HG02763 (cell line): Measurements from ENCODE around the gene ARL3.
"Not testable (repeated sequence)": the region's sequence is repeated elsewhere in the genome, so short reads cannot be mapped to it uniquely, and the experiment has no call there.

Experiments
- ATAC-seq: cut with Tn5 transposase; IDR thresholded peaks from one replicate; pipeline ENCODE4 v1.9.1; 2021; ENCODE audit warnings: mild to moderate bottlenecking, moderate library complexity; ENCODE audit not compliant: unreplicated experiment

Gene ARL3

GRCh38 chr10:102738692-102739121 lies 24.5 kb upstream of the ARL3 start:
- no peak for ATAC-seq

- ATAC-seq = no peak
Observed at GRCh38 chr10:102735065-102735562, 20.9 kb upstream of the ARL3 start.

- ATAC-seq = no peak
Observed at GRCh38 chr10:102732661-102733060, 18.5 kb upstream of the ARL3 start.

GRCh38 chr10:102731222-102731800 lies 17.1 kb upstream of the ARL3 start:
- no peak for ATAC-seq

- ATAC-seq = no peak
Observed at GRCh38 chr10:102729029-102730026, 15.1 kb upstream of the ARL3 start.

GRCh38 chr10:102727037-102727818 lies 13.0 kb upstream of the ARL3 start:
- ATAC-seq = no peak

GRCh38 chr10:102726274-102726673 lies 12.1 kb upstream of the ARL3 start:
- no peak for ATAC-seq

GRCh38 chr10:102723989-102724388 lies 9.8 kb upstream of the ARL3 start:
- no peak for ATAC-seq

- ATAC-seq = no peak
Observed at GRCh38 chr10:102721954-102722353, 7.8 kb upstream of the ARL3 start.

GRCh38 chr10:102720775-102721301 lies 6.6 kb upstream of the ARL3 start:
- no peak for ATAC-seq

- ATAC-seq = no peak
Observed at GRCh38 chr10:102720337-102720736, 6.1 kb upstream of the ARL3 start.

GRCh38 chr10:102718220-102718619 lies 4.0 kb upstream of the ARL3 start:
- ATAC-seq = no peak

- ATAC-seq = not testable (repeated sequence)
Observed at GRCh38 chr10:102716900-102717565, 2.8 kb upstream of the ARL3 start.

- no peak for ATAC-seq
Observed at GRCh38 chr10:102715880-102716279, 1.7 kb upstream of the ARL3 start.

- peak; percentile 0 for ATAC-seq
Observed at GRCh38 chr10:102714621-102715455, 641 bp upstream of the ARL3 start, which contains the start of gene SFXN2. SFXN2 (plus strand) TSS chr10:102714636; CDS start chr10:102726637, 12,001 bp downstream.

- ATAC-seq = peak; percentile 32
Observed at GRCh38 chr10:102713539-102713813, 721 bp downstream of the ARL3 start.

GRCh38 chr10:102712843-102713538 lies 1.2 kb downstream of the ARL3 start:
- ATAC-seq = no peak

GRCh38 chr10:102712089-102712488 lies 2.1 kb downstream of the ARL3 start:
- no peak for ATAC-seq

GRCh38 chr10:102710609-102711008 lies 3.6 kb downstream of the ARL3 start:
- no peak for ATAC-seq
